GM21717 (cell line): ENCODE results near the gene FAHD1.
"Not testable (repeated sequence)": the region's sequence is repeated elsewhere in the genome, so short reads cannot be mapped to it uniquely, and the experiment has no call there.

Experiments used
- ATAC-seq: cut with Tn5 transposase; IDR thresholded peaks from one replicate; pipeline ENCODE4 v1.9.1; 2021; ENCODE audit warnings: mild to moderate bottlenecking, moderate library complexity; ENCODE audit not compliant: unreplicated experiment

FAHD1 gene

GRCh38 chr16:1788708-1789100, 38.3 kb upstream of the FAHD1 start:
- no peak for ATAC-seq

GRCh38 chr16:1789643-1790045, 37.4 kb upstream of the FAHD1 start:
- ATAC-seq, result no peak

- no peak for ATAC-seq
Observed at GRCh38 chr16:1790261-1790610, 36.8 kb upstream of the FAHD1 start.

- ATAC-seq, result no peak
Observed at GRCh38 chr16:1790611-1791255, 36.3 kb upstream of the FAHD1 start.

- no peak for ATAC-seq
Observed at GRCh38 chr16:1791256-1791942, 35.6 kb upstream of the FAHD1 start.

GRCh38 chr16:1791943-1792812, 34.8 kb upstream of the FAHD1 start:
- ATAC-seq, result no peak

- ATAC-seq, result no peak
Observed at GRCh38 chr16:1792836-1793577, 34.0 kb upstream of the FAHD1 start.

- ATAC-seq, result no peak
Observed at GRCh38 chr16:1793578-1794220, 33.3 kb upstream of the FAHD1 start, which contains the start of gene IGFALS. Gene IGFALS (minus strand): TSS chr16:1793705. CDS start chr16:1793652, 53 bp downstream.

- ATAC-seq, result no peak
Observed at GRCh38 chr16:1794221-1794871, 32.7 kb upstream of the FAHD1 start.

- ATAC-seq, result no peak
Observed at GRCh38 chr16:1794908-1795666, 31.9 kb upstream of the FAHD1 start.

- ATAC-seq, result not testable (repeated sequence)
Observed at GRCh38 chr16:1799263-1799662, 27.7 kb upstream of the FAHD1 start.

- ATAC-seq, result no peak
Observed at GRCh38 chr16:1800701-1801100, 26.3 kb upstream of the FAHD1 start.

- ATAC-seq, result no peak
Observed at GRCh38 chr16:1807626-1808025, 19.4 kb upstream of the FAHD1 start.

GRCh38 chr16:1808691-1809090, 18.3 kb upstream of the FAHD1 start:
- no peak for ATAC-seq

- no peak for ATAC-seq
Observed at GRCh38 chr16:1809281-1809801, 17.7 kb upstream of the FAHD1 start.

- ATAC-seq, result no peak
Observed at GRCh38 chr16:1810106-1810505, 16.9 kb upstream of the FAHD1 start.

GRCh38 chr16:1810536-1810935, 16.5 kb upstream of the FAHD1 start:
- no peak for ATAC-seq

GRCh38 chr16:1812732-1813163, 14.3 kb upstream of the FAHD1 start:
- ATAC-seq, result no peak

- no peak for ATAC-seq
Observed at GRCh38 chr16:1815461-1815860, 11.5 kb upstream of the FAHD1 start.
